ENCODE data around the gene BOLA1. TPM values are rescaled to one million over a fixed set of nuclear protein-coding genes. Genes with fewer than 3 reads are reported as not detected.
"Not testable (repeated sequence)": the region's sequence is repeated elsewhere in the genome, so short reads cannot be mapped to it uniquely, and the experiment has no call there.

BOLA1 gene
- total RNA-seq, 1 donor from 2014 or later: 6.4 TPM

GRCh38 chr1:149873060-149873459 is 26.3 kb upstream of the BOLA1 start:
- H3K27me3 Mint-ChIP-seq (ENCODE audit: unreplicated experiment); DNase-seq; H3K36me3 Mint-ChIP-seq (ENCODE audit: unreplicated experiment); H3K9me3 Mint-ChIP-seq (ENCODE audit: unreplicated experiment); H3K27ac Mint-ChIP-seq (ENCODE audit: unreplicated experiment); H3K4me3 Mint-ChIP-seq (ENCODE audit: unreplicated experiment); H3K4me1 Mint-ChIP-seq (ENCODE audit: low read depth, unreplicated experiment): not testable (repeated sequence)

GRCh38 chr1:149877211-149877946 is 22.0 kb upstream of the BOLA1 start:
- Mint-ChIP-seq H3K27ac (ENCODE audit: unreplicated experiment) (peak overlapping the region; percentile 28), H3K9me3 (ENCODE audit: unreplicated experiment) (no peaks in the 10 kb centered on the region), H3K4me3 (ENCODE audit: unreplicated experiment) (no peak overlapping the region), H3K4me1 (ENCODE audit: low read depth, unreplicated experiment) (no peaks in the 10 kb centered on the region), H3K27me3 (ENCODE audit: unreplicated experiment) (peaks cover 2% of the 10 kb centered on the region), H3K36me3 (ENCODE audit: unreplicated experiment) (no peaks in the 10 kb centered on the region)
- TF ChIP-seq CTCF (IDR thresholded peaks at IDR 0.05; ENCODE audit: partially characterized antibody, unreplicated experiment): no peak
- no peak for DNase-seq

- H3K27me3 Mint-ChIP-seq (ENCODE audit: unreplicated experiment): peaks cover 2% of the 10 kb centered on the region
- no peak overlapping the region for H3K27ac Mint-ChIP-seq (ENCODE audit: unreplicated experiment)
- no peak for DNase-seq
- H3K4me1 Mint-ChIP-seq (ENCODE audit: low read depth, unreplicated experiment): no peaks in the 10 kb centered on the region
- H3K9me3 Mint-ChIP-seq (ENCODE audit: unreplicated experiment): peaks cover 2% of the 10 kb centered on the region
- no peak overlapping the region for H3K4me3 Mint-ChIP-seq (ENCODE audit: unreplicated experiment)
- no peak for TF ChIP-seq CTCF (IDR thresholded peaks at IDR 0.05; ENCODE audit: partially characterized antibody, unreplicated experiment)
- H3K36me3 Mint-ChIP-seq (ENCODE audit: unreplicated experiment): no peaks in the 10 kb centered on the region
Observed at GRCh38 chr1:149879556-149879955, 19.8 kb upstream of the BOLA1 start.

- Mint-ChIP-seq H3K27ac (ENCODE audit: unreplicated experiment) (no peak overlapping the region), H3K27me3 (ENCODE audit: unreplicated experiment) (peaks cover 2% of the 10 kb centered on the region), H3K4me1 (ENCODE audit: low read depth, unreplicated experiment) (no peaks in the 10 kb centered on the region), H3K36me3 (ENCODE audit: unreplicated experiment) (no peaks in the 10 kb centered on the region), H3K9me3 (ENCODE audit: unreplicated experiment) (peaks cover 2% of the 10 kb centered on the region), H3K4me3 (ENCODE audit: unreplicated experiment) (no peak overlapping the region)
- no peak for TF ChIP-seq CTCF (IDR thresholded peaks at IDR 0.05; ENCODE audit: partially characterized antibody, unreplicated experiment)
- DNase-seq: no peak
Observed at GRCh38 chr1:149881876-149882275, 17.5 kb upstream of the BOLA1 start.

- Mint-ChIP-seq H3K4me3 (ENCODE audit: unreplicated experiment) (no peak overlapping the region), H3K9me3 (ENCODE audit: unreplicated experiment) (peaks cover 4% of the 10 kb centered on the region), H3K27ac (ENCODE audit: unreplicated experiment) (no peak overlapping the region), H3K27me3 (ENCODE audit: unreplicated experiment) (no peaks in the 10 kb centered on the region), H3K36me3 (ENCODE audit: unreplicated experiment) (no peaks in the 10 kb centered on the region), H3K4me1 (ENCODE audit: low read depth, unreplicated experiment) (no peaks in the 10 kb centered on the region)
- no peak for DNase-seq
- no peak for TF ChIP-seq CTCF (IDR thresholded peaks at IDR 0.05; ENCODE audit: partially characterized antibody, unreplicated experiment)
Observed at GRCh38 chr1:149883598-149884247, 15.6 kb upstream of the BOLA1 start.
